Testis (tissue), 5 donors: ENCODE results near the gene VPS16. TPM values are rescaled to one million over a fixed set of nuclear protein-coding genes. Genes with fewer than 3 reads are reported as not detected.

Experiments used
- DNase-seq: peaks from one replicate; pipeline ENCODE4 v3.0.0-alpha.2; 2019
- H3K27ac ChIP-seq, 2 donors: fragments of 200-600 bp; sonication (generic); one replicate each; pipeline ENCODE4 v1.5.1; 2019
- H3K27me3 ChIP-seq: fragments of 200-600 bp; sonication (generic); one replicate; pipeline ENCODE4 v1.5.1; 2019
- H3K36me3 ChIP-seq: fragments of 200-600 bp; sonication (generic); one replicate; pipeline ENCODE4 v1.5.1; 2017; ENCODE audit warnings: low read depth; ENCODE audit errors: missing control alignments
- H3K4me1 ChIP-seq: fragments of 200-600 bp; sonication (generic); one replicate; pipeline ENCODE4 v1.5.1; 2019
- H3K4me3 ChIP-seq, 2 donors: fragments of 200-600 bp; sonication (generic); one replicate each; pipeline ENCODE4 v1.5.1; 2017 to 2019
- H3K9me3 ChIP-seq: fragments of 200-600 bp; sonication (generic); one replicate; pipeline ENCODE4 v1.5.1; 2017
- POLR2A ChIP-seq: fragments of 450-650 bp; IDR thresholded peaks from one replicate; pipeline ENCODE4 v1.6.1; 2017; ENCODE audit warnings: antibody characterized with exemption, mild to moderate bottlenecking, moderate library complexity
- WGBS, 2 donors: methylation state at CpG; one replicate each; pipeline ENCODE4 v1.1.5; 2018; 5-methylcytosine and 5-hydroxymethylcytosine counted together
- intact Hi-C: fragments of 100-400 bp; cut with DNase I; formaldehyde crosslinking; loops from one replicate; pipeline ENCODE4 v1.15.1; 2023; ENCODE audit warnings: low total_unique reads
- long read RNA-seq, 2 donors: transcript quantifications; one replicate each; lab custom pipeline, GENCODE V29; 2026
- polyA plus RNA-seq: library from polyadenylated mRNA; stranded (reverse); fragments of 350-450 nt; fragmentation: Illumina TruSeq; extraction: RNeasy Lipid Tissue Mini Kit (QIAGEN cat#74804); gene quantifications from one replicate; pipeline ENCODE4 v1.2.3, GENCODE V29; 2014; ENCODE audit warnings: low read depth, low replicate concordance; ENCODE audit not compliant: insufficient read depth
- total RNA-seq, 2 donors: library from RNA; depleted of rRNA; stranded (reverse); fragments of >200 nt; gene quantifications; one replicate each; pipeline ENCODE4 v1.2.3, GENCODE V29; 2016
- TF ChIP-seq, protein P1 (sequence below), 3 experiments: fragments of 450-650 bp in 2 of 3; fragments of 200-600 bp in 1 of 3; sonication (generic) in 1 of 3; IDR thresholded peaks; one replicate each; pipeline ENCODE4 v1.5.1; 2016 to 2019; ENCODE audit warnings: antibody characterized with exemption in 3 of 3, mild to moderate bottlenecking in 2 of 3, moderate library complexity in 1 of 3

The VPS16 gene
- 10 to 100 TPM; 24.3 to 31.4 TPM for total RNA-seq
- polyA plus RNA-seq, result 27.3 TPM
- long read RNA-seq, donor 1, partial matches to known transcripts, result 8 of 10 reads
- long read RNA-seq, donor 1, other reads (novel, unspliced or antisense), result 0 of 10 reads
- long read RNA-seq, donor 2, transcript VPS16-202 (24 exons, 2,750 nt), result major isoform, 5 of 5 reads
- long read RNA-seq, donor 2, partial matches to known transcripts, result 0 of 5 reads
- long read RNA-seq, donor 2, other reads (novel, unspliced or antisense), result 0 of 5 reads

DNA sequence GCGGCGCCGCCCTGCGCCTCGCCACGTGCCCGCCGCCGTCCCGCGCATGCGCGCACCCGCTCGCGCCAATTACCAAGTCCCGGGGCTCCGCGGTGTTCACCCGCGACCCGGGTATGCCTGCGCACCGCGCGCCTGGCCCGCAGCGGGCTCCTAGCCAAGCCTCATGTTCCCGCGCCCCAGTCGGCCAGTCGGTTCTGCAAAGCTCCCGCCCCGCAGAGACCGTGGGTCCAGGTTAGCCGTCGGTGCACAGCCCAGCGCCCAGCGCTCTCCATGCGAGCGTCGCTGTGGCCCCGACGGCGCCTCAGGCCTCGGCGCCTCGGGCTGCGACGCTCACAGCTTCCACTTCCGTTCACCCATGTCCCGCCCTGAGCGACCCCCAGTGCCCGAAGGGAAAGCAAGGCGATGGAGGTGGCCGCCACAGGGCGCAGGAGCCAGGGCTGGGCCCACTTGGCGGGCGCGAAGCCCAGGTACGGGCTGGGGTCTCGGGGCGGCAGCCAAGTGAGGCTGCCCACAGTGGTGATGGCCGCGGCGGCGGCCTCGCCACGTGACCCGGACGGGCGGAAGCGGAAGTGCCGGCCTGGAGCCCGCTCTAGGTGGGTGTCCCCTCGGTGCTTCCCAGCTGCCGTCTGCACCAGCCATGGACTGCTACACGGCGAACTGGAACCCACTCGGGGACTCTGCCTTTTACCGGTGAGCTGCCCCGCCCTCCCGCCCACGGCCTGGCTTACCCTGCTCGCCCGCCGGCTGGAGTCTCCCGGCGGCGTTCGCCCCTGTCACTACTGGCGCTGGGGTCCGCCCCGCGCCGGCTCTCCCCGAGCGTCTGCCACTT is at the start of gene VPS16, which contains the start of gene PCED1A:
TSS of gene VPS16 (plus strand) at position 608 of the 829 bp plus-strand sequence. CDS start at position 638, 30 bp downstream.
TSS of gene PCED1A (minus strand) at position 518 of the 829 bp plus-strand sequence. CDS start 743 bp downstream, outside the sequence.
- intact Hi-C loops, result no loop called here
- WGBS, 2 donors, result 2% methylated on average over 78 of the region's 98 CpGs; no CpG with 5 or more reads in 1 of the 2 donors

DNA sequence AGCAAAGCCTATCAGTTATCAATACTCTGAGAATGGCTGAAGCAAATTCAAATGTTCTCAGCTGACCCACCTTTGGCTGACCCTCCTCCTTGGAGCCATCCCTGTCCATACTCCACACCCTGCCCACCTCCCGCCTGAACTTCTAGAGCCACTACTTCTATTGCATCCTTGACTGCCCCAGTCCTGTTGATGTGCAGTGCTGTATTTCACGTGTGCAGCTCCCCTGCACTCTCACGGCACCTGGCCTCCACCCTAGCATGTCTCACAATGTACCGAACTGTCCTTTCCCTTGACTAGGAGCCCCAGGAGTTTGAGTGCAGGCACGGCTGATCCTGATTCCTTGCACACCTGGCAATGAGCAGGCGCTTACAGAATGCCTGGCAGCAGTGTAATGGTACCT is 47.1 kb upstream of the VPS16 start:
- H3K27ac ChIP-seq, result no peak overlapping the region
- no peaks in the 10 kb centered on the region for H3K27me3 ChIP-seq
- intact Hi-C loops, result no loop called here
- TF ChIP-seq, protein P1, sequence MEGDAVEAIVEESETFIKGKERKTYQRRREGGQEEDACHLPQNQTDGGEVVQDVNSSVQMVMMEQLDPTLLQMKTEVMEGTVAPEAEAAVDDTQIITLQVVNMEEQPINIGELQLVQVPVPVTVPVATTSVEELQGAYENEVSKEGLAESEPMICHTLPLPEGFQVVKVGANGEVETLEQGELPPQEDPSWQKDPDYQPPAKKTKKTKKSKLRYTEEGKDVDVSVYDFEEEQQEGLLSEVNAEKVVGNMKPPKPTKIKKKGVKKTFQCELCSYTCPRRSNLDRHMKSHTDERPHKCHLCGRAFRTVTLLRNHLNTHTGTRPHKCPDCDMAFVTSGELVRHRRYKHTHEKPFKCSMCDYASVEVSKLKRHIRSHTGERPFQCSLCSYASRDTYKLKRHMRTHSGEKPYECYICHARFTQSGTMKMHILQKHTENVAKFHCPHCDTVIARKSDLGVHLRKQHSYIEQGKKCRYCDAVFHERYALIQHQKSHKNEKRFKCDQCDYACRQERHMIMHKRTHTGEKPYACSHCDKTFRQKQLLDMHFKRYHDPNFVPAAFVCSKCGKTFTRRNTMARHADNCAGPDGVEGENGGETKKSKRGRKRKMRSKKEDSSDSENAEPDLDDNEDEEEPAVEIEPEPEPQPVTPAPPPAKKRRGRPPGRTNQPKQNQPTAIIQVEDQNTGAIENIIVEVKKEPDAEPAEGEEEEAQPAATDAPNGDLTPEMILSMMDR (IDR thresholded peaks at IDR 0.05), result no peak
- TF ChIP-seq POLR2A, result no peak
- 88 to 91% methylated on average over 6 of the region's 6 CpGs for WGBS, 2 donors
- no peak overlapping the region for H3K4me3 ChIP-seq
- H3K4me1 ChIP-seq, result no peaks in the 10 kb centered on the region
- H3K36me3 ChIP-seq, result no peaks in the 10 kb centered on the region
- H3K9me3 ChIP-seq, result no peaks in the 10 kb centered on the region
- no peak for DNase-seq

More for the DNA sequence above, at the start of gene VPS16, which contains the start of gene PCED1A:
- no peaks in the 10 kb centered on the region for H3K36me3 ChIP-seq
- H3K27me3 ChIP-seq, result no peaks in the 10 kb centered on the region
- peaks cover 14% of the 10 kb centered on the region for H3K4me1 ChIP-seq
- peak within 1 kb of the TSS; percentile 89 to 93 for H3K4me3 ChIP-seq
- TF ChIP-seq, protein P1 (IDR thresholded peaks at IDR 0.05), result no peak
- TF ChIP-seq POLR2A, result no peak
- H3K9me3 ChIP-seq, result no peaks in the 10 kb centered on the region
- DNase-seq, result peak; percentile 92
- H3K27ac ChIP-seq, result peak within 1 kb of the TSS; percentile 88 to 93

DNA sequence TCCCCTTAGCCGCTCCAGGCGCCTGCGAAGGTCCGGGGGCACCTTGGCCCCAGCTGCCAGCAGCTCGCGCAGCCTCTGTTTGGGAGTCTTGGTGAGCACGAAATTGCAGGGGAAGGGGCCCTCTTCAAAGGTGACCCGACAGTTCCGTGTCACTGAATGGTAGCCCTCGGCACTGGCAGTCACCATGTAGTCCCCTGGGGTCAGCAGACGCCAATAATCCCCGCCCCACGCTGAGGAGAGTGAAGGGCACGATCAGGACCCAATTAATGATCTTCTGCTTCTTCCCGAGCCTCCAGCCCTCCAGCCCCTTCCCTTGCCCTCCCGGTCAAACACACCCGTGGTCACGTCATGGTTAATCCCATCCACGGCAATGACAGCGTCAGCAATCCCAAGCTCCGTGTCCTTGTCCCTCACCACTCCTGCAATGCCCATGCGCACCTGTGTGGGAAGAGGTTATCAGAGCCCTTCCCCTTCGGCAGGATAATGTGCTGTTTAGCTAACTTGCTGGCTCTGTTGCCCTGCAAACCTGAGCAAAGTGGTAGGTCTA is 46.3 kb upstream of the VPS16 start:
- H3K9me3 ChIP-seq, result no peaks in the 10 kb centered on the region
- TF ChIP-seq, protein P1 (IDR thresholded peaks at IDR 0.05), result no peak
- TF ChIP-seq POLR2A, result no peak
- no peak for DNase-seq
- 90 to 92% methylated on average over 19 to 23 of the region's 23 CpGs for WGBS, 2 donors
- no peaks in the 10 kb centered on the region for H3K36me3 ChIP-seq
- no peak overlapping the region for H3K27ac ChIP-seq
- intact Hi-C loops, result no loop called here
- no peaks in the 10 kb centered on the region for H3K27me3 ChIP-seq
- no peaks in the 10 kb centered on the region for H3K4me1 ChIP-seq
- H3K4me3 ChIP-seq, result no peak overlapping the region

DNA sequence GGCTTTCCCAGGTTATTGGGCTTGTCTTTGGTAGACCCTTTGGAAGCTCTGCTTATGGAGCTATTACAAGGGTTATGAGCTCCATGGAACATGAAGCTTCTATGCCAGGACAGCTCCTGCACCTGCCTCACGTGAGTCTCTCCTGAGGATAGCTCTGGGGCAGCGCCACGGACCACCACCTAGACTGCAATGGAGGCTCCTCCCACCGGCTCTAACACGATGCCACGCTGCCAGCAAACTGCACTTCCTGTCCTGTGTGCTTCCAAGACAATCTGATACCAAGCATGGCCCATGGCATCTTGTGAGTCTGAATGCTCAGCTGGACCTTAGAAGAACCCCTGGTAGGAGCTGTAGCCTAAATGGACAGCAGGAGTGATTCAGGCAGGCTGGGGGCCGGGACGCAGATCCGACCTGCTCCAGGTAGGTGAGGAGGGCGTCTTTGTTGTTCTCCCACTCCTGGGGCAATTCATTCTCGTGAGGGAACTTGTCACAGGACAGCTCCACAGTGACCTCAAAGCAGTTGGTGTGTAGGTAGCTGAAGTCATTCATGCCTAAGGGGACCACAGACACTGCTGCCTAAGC is 45.6 kb upstream of the VPS16 start:
- H3K4me3 ChIP-seq, result no peak overlapping the region
- no peaks in the 10 kb centered on the region for H3K27me3 ChIP-seq
- no peak for DNase-seq
- no peaks in the 10 kb centered on the region for H3K9me3 ChIP-seq
- no peak for TF ChIP-seq POLR2A
- TF ChIP-seq, protein P1 (IDR thresholded peaks at IDR 0.05), result no peak
- WGBS, 2 donors, result 86 to 88% methylated on average over 11 of the region's 11 CpGs
- no peaks in the 10 kb centered on the region for H3K36me3 ChIP-seq
- no peak overlapping the region for H3K27ac ChIP-seq
- intact Hi-C loops, result no loop called here
- H3K4me1 ChIP-seq, result peaks cover 3% of the 10 kb centered on the region
